Measurements from ENCODE around the gene HOXA13. TPM values are rescaled to one million over a fixed set of nuclear protein-coding genes. Genes with fewer than 3 reads are reported as not detected.

The HOXA13 gene
- total RNA-seq, result not detected in 3 replicates
- long read RNA-seq, result 0 reads

DNA sequence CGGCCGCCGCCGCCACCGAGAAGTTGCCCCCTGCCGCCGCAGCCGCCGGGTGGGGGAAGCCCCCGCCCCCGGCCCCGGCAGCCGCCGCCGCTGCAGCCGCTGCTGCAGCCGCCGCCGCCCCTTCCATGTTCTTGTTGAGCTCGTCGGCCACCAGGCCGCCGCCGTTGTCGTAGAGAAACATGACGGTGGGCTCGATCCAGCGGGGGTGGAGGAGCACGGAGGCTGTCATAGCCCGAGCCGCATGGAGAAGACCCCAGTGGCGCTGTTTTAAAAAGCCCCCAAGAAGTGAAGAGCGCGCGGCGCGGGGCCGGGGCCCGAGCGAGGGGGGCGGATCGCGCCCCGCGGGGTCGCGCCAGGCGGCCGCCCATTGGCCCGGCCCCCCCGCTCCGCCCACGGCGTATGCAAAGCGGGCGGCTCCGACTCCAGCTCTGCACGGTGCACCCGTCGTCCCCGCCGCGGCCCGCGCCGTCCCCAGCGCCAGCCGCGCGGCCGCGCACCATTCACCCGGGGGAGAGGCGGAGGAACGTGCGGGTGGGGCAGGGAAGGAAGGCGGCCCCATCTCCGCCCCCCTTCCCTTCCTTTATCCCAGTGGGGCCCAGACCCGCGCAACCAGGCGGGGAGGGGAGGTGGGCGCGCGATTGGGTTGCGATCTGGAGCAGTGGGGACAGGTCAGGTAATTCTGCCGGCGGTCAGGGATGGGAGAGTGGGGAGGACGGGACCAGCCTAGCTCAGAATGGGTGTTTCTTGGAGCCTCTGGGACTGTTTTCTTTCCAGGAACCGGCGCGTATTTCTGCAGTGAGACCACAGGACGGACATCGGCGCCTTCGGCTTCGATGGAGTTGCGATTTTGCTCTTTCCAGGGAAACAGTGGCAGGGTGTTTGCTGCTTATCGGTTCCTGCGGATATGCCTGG is at the start of gene HOXA13:
HOXA13 (minus strand) TSS at position 243 of the 912 bp plus-strand sequence; CDS start at position 229, 14 bp downstream.
- Mint-ChIP-seq H3K36me3 (ENCODE audit: low read depth) (peaks cover 2% of the 10 kb centered on the region), H3K9me3 (ENCODE audit: low read depth) (no peaks in the 10 kb centered on the region), H3K4me3 (ENCODE audit: unreplicated experiment) (peak within 1 kb of the TSS; percentile 74), H3K27me3 (ENCODE audit: low read depth) (peaks cover 80% of the 10 kb centered on the region), H3K27ac (ENCODE audit: unreplicated experiment) (no peak within 1 kb of the TSS), H3K4me1 (ENCODE audit: low read depth) (peaks cover 19% of the 10 kb centered on the region)
- no peak for DNase-seq (ENCODE audit: low spot score)
- TF ChIP-seq, protein P1, sequence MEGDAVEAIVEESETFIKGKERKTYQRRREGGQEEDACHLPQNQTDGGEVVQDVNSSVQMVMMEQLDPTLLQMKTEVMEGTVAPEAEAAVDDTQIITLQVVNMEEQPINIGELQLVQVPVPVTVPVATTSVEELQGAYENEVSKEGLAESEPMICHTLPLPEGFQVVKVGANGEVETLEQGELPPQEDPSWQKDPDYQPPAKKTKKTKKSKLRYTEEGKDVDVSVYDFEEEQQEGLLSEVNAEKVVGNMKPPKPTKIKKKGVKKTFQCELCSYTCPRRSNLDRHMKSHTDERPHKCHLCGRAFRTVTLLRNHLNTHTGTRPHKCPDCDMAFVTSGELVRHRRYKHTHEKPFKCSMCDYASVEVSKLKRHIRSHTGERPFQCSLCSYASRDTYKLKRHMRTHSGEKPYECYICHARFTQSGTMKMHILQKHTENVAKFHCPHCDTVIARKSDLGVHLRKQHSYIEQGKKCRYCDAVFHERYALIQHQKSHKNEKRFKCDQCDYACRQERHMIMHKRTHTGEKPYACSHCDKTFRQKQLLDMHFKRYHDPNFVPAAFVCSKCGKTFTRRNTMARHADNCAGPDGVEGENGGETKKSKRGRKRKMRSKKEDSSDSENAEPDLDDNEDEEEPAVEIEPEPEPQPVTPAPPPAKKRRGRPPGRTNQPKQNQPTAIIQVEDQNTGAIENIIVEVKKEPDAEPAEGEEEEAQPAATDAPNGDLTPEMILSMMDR (IDR thresholded peaks at IDR 0.05), result no peak

DNA sequence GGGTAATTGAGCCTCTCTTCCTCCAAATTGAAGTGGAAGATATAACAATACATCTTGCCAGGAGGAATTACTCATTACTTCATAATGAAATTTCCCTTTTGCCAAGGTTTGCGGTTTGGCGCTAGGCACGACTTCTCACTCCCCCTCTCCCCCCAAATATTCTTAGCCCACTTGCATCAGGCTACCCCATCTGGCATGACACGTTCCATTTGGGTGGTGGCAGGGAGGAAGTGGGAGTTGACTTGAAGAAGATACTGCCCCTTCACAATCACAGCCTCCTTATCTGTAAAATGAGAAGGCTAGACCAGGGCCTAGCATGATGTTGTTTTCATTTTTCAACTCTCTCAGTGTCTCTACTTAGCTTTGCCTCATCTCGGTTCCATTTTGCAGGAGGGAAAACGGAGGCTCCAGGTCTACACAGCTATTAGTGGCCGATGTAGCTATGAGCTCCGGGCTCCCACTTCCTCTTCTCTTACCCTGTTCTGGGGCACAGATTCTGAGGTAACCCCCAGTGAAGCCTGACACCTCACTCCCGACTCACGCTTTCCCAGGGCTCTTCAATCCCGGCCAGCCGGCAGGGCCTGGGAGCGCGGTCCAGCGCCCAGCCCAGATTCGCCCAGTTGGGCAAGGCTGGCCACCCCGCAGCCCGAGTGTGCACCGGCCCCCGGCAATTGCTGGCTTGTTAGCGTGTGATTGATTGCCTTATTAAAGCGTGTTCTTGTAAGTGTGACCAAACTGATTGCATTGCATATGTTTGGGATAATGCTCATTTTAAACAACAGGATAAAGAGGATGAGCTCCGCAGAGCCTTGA is 49.2 kb upstream of the HOXA13 start:
- peaks cover 89% of the 10 kb centered on the region for H3K27me3 Mint-ChIP-seq (ENCODE audit: low read depth)

DNA sequence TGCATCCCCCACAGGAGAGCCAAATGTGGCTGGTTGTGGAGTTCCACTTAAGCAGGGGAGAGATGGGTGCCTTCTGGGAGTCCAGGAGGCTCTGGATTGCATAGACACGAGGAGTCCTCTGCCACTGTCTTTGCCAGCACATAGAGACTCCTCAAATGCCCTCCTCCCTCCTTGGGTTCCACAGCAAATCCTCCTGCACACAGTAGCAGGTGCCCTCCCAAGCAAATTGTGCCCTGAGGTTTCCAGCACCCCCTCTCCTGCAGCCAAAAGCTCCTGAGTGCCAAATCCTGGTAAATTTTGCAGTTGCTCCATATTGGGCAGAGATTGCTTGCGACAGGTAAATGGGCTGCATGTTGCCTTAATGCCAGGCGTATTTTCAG is 48.5 kb upstream of the HOXA13 start:
- H3K9me3 Mint-ChIP-seq (ENCODE audit: low read depth), result peaks cover 2% of the 10 kb centered on the region
- TF ChIP-seq, protein P1 (IDR thresholded peaks at IDR 0.05), result no peak
- DNase-seq (ENCODE audit: low spot score), result no peak
- peaks cover 88% of the 10 kb centered on the region for H3K27me3 Mint-ChIP-seq (ENCODE audit: low read depth)
- peaks cover 7% of the 10 kb centered on the region for H3K36me3 Mint-ChIP-seq (ENCODE audit: low read depth)
- H3K27ac Mint-ChIP-seq (ENCODE audit: unreplicated experiment), result no peak overlapping the region
- no peak overlapping the region for H3K4me3 Mint-ChIP-seq (ENCODE audit: unreplicated experiment)
- H3K4me1 Mint-ChIP-seq (ENCODE audit: low read depth), result peaks cover 15% of the 10 kb centered on the region

More for the DNA sequence above, 49.2 kb upstream of the HOXA13 start:
- peaks cover 7% of the 10 kb centered on the region for H3K36me3 Mint-ChIP-seq (ENCODE audit: low read depth)
- H3K9me3 Mint-ChIP-seq (ENCODE audit: low read depth), result peaks cover 2% of the 10 kb centered on the region
- H3K4me3 Mint-ChIP-seq (ENCODE audit: unreplicated experiment), result no peak overlapping the region
- no peak for DNase-seq (ENCODE audit: low spot score)
- no peak overlapping the region for H3K27ac Mint-ChIP-seq (ENCODE audit: unreplicated experiment)
- peaks cover 11% of the 10 kb centered on the region for H3K4me1 Mint-ChIP-seq (ENCODE audit: low read depth)
- TF ChIP-seq, protein P1 (IDR thresholded peaks at IDR 0.05), result no peak

DNA sequence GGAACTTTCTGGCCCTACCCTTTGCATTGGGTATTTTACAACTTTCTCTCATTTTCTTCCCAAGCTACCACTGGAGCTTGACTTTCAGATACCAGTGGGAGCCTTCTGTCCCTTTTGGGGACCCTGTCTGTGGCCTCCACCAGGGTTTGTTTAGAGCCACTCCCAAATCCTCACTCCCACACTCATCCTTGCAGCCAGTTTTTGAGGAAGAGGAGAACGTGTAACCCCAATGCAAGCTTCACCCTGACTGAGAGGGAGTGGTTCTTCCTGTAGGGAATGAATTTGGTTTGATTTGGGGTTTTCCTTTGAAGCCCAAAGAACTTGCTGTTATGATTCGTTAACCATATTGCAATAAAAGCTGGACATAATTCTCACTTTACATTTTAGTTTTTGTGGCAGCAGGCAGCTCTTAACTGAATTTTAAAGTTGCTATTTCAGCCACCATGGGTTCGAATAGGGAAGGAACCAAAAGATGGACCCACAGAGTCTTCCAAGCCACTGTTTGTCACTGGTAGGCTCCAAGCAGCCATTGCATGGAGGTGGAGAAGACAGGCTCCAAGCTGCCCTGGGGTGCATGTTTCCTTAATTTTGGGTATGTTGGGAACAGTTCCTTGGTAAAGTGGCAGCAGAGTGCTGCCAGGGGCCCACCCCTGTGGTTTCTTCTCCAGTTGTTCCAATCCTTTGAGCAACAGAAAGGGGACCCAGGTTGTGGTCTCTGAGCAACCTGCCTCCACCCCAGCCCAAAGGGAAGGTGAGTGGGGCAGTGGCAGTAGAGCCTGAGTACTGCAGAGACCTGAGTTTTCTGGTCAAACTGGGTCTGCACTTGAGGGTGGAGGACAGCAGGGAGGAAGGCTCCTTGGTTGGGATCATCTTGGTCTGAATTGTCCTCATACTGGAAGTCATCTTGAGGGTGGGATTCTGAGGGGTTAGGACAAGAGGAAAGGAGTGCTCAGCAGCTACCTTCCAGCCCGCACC is 47.8 kb upstream of the HOXA13 start:
- peaks cover 7% of the 10 kb centered on the region for H3K36me3 Mint-ChIP-seq (ENCODE audit: low read depth)
- peaks cover 17% of the 10 kb centered on the region for H3K4me1 Mint-ChIP-seq (ENCODE audit: low read depth)
- TF ChIP-seq, protein P1 (IDR thresholded peaks at IDR 0.05), result no peak
- H3K27me3 Mint-ChIP-seq (ENCODE audit: low read depth), result peaks cover 83% of the 10 kb centered on the region
- DNase-seq (ENCODE audit: low spot score), result no peak
- no peak overlapping the region for H3K27ac Mint-ChIP-seq (ENCODE audit: unreplicated experiment)
- peaks cover 2% of the 10 kb centered on the region for H3K9me3 Mint-ChIP-seq (ENCODE audit: low read depth)
- H3K4me3 Mint-ChIP-seq (ENCODE audit: unreplicated experiment), result no peak overlapping the region
